ENCODE results near the gene CDH3. TPM values are rescaled to one million over a fixed set of nuclear protein-coding genes. Genes with fewer than 3 reads are reported as not detected.

The CDH3 gene
- total RNA-seq, 1 donor from 2014 or later: under 0.01 TPM

- DNase-seq (ENCODE audit: low read depth in 2 of 2): no peak
Observed at GRCh38 chr16:68737046-68737729, 92.1 kb downstream of the CDH3 start, which contains the start of gene CDH1. TSS of gene CDH1 (plus strand) at chr16:68737292. CDS start at chr16:68737416, 124 bp downstream.

- no peak for DNase-seq (ENCODE audit: low read depth in 2 of 2)
Observed at GRCh38 chr16:68737730-68738629, 92.9 kb downstream of the CDH3 start.

GRCh38 chr16:68739964-68740627 lies 95.0 kb downstream of the CDH3 start:
- no peak for DNase-seq (ENCODE audit: low read depth in 2 of 2)

GRCh38 chr16:68740628-68741346 lies 95.7 kb downstream of the CDH3 start:
- no peak for DNase-seq (ENCODE audit: low read depth in 2 of 2)

- DNase-seq (ENCODE audit: low read depth in 2 of 2): no peak
Observed at GRCh38 chr16:68743664-68744063, 98.6 kb downstream of the CDH3 start.

- DNase-seq (ENCODE audit: low read depth in 2 of 2): no peak
Observed at GRCh38 chr16:68744744-68745280, 99.7 kb downstream of the CDH3 start.

- no peak for DNase-seq (ENCODE audit: low read depth in 2 of 2)
Observed at GRCh38 chr16:68746951-68747350, 101.8 kb downstream of the CDH3 start.

- DNase-seq (ENCODE audit: low read depth in 2 of 2): no peak
Observed at GRCh38 chr16:68749432-68749831, 104.3 kb downstream of the CDH3 start.

Other genes starting within 250 kb of the CDH3 start
- under 0.01 TPM in 2 replicates for gene SMPD3, start 196.8 kb upstream of the CDH3 start, total RNA-seq
- gene ZFP90, start 106.0 kb upstream of the CDH3 start, total RNA-seq: 11.2 and 15.2 TPM in 2 replicates
- not detected in 2 replicates for gene CDH1, start 92.0 kb downstream of the CDH3 start, total RNA-seq
- 13.8 and 15.1 TPM in 2 replicates for gene TANGO6, start 198.2 kb downstream of the CDH3 start, total RNA-seq

Measured in dermis microvascular lymphatic vessel endothelial cell (primary cell).